Measurements from ENCODE around the gene ZNRF4.

GRCh38 chr19:5443723-5444122, 11.5 kb upstream of the ZNRF4 start:
- TF ChIP-seq CTCF (IDR thresholded peaks at IDR 0.05; ENCODE audit: low read length), result no peak
- TF ChIP-seq EZH2phosphoT487 (IDR thresholded peaks at IDR 0.05; ENCODE audit: low read length), result no peak

Measured in MM.1S (cell line).